ENCODE measurements around the gene MTA1. TPM values are rescaled to one million over a fixed set of nuclear protein-coding genes. Genes with fewer than 3 reads are reported as not detected.
A peak's percentile ranks its signal among the peaks of the same experiment; 100 is the strongest.

The MTA1 gene
- total and polyA plus RNA-seq, 2 of the 8 experiments (the other 6 are each of a cell fraction or from before 2014, with no cell fraction given), result 73.9 to 221 TPM

DNA sequence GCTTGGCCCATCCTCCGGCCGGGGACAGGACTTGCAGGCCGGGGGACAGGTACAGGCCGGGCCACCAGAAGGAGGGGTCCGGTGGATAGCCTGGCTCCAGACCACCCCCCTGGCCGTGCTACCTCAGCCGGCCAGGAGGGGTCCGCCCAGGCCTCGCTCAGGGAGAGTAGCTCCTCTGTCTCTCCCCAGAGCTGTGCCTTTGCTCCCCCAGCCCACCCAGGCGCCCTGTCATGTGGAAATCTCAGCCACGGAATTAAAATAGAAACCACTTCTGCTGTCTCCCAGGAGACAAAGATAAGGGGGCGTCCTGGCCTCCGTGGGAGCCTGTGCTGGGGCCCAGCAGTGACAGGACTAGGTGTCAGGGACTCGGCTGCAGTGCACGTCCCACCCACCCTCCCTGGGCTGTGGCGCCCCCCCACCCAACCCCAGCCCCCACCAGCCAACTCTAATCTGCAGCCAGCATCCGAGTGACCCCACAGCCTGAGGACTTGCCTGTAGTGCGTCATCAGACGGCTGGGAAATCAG lies 51.7 kb downstream of the MTA1 start (continued):
- TF ChIP-seq RAD21 (IDR thresholded peaks at IDR 0.05 in 1 of 2, conservative IDR thresholded peaks at IDR 0.05 in 1 of 2; ENCODE audit: low read depth in 2 of 2, low read length in 2 of 2) (peak; percentile 20 to 43; a peak in 3 of 4 replicates), CTBP2 (IDR thresholded peaks at IDR 0.05; ENCODE audit: borderline replicate concordance, insufficient read depth, insufficient read length, low read length) (no peak), KDM4A (IDR thresholded peaks at IDR 0.05; ENCODE audit: low read depth, low read length, severe bottlenecking) (no peak), PHF8 (conservative IDR thresholded peaks at IDR 0.05; ENCODE audit: low read depth, low read length) (no peak), SIN3A (conservative IDR thresholded peaks at IDR 0.05 in 1 of 2, IDR thresholded peaks at IDR 0.05 in 1 of 2; ENCODE audit: low read depth in 1 of 2, low read length in 2 of 2) (no peak), NANOG (IDR thresholded peaks at IDR 0.05; ENCODE audit: insufficient read depth, low read depth, low read length, poor library complexity, severe bottlenecking) (no peak)
- TF ChIP-seq, protein P1, sequence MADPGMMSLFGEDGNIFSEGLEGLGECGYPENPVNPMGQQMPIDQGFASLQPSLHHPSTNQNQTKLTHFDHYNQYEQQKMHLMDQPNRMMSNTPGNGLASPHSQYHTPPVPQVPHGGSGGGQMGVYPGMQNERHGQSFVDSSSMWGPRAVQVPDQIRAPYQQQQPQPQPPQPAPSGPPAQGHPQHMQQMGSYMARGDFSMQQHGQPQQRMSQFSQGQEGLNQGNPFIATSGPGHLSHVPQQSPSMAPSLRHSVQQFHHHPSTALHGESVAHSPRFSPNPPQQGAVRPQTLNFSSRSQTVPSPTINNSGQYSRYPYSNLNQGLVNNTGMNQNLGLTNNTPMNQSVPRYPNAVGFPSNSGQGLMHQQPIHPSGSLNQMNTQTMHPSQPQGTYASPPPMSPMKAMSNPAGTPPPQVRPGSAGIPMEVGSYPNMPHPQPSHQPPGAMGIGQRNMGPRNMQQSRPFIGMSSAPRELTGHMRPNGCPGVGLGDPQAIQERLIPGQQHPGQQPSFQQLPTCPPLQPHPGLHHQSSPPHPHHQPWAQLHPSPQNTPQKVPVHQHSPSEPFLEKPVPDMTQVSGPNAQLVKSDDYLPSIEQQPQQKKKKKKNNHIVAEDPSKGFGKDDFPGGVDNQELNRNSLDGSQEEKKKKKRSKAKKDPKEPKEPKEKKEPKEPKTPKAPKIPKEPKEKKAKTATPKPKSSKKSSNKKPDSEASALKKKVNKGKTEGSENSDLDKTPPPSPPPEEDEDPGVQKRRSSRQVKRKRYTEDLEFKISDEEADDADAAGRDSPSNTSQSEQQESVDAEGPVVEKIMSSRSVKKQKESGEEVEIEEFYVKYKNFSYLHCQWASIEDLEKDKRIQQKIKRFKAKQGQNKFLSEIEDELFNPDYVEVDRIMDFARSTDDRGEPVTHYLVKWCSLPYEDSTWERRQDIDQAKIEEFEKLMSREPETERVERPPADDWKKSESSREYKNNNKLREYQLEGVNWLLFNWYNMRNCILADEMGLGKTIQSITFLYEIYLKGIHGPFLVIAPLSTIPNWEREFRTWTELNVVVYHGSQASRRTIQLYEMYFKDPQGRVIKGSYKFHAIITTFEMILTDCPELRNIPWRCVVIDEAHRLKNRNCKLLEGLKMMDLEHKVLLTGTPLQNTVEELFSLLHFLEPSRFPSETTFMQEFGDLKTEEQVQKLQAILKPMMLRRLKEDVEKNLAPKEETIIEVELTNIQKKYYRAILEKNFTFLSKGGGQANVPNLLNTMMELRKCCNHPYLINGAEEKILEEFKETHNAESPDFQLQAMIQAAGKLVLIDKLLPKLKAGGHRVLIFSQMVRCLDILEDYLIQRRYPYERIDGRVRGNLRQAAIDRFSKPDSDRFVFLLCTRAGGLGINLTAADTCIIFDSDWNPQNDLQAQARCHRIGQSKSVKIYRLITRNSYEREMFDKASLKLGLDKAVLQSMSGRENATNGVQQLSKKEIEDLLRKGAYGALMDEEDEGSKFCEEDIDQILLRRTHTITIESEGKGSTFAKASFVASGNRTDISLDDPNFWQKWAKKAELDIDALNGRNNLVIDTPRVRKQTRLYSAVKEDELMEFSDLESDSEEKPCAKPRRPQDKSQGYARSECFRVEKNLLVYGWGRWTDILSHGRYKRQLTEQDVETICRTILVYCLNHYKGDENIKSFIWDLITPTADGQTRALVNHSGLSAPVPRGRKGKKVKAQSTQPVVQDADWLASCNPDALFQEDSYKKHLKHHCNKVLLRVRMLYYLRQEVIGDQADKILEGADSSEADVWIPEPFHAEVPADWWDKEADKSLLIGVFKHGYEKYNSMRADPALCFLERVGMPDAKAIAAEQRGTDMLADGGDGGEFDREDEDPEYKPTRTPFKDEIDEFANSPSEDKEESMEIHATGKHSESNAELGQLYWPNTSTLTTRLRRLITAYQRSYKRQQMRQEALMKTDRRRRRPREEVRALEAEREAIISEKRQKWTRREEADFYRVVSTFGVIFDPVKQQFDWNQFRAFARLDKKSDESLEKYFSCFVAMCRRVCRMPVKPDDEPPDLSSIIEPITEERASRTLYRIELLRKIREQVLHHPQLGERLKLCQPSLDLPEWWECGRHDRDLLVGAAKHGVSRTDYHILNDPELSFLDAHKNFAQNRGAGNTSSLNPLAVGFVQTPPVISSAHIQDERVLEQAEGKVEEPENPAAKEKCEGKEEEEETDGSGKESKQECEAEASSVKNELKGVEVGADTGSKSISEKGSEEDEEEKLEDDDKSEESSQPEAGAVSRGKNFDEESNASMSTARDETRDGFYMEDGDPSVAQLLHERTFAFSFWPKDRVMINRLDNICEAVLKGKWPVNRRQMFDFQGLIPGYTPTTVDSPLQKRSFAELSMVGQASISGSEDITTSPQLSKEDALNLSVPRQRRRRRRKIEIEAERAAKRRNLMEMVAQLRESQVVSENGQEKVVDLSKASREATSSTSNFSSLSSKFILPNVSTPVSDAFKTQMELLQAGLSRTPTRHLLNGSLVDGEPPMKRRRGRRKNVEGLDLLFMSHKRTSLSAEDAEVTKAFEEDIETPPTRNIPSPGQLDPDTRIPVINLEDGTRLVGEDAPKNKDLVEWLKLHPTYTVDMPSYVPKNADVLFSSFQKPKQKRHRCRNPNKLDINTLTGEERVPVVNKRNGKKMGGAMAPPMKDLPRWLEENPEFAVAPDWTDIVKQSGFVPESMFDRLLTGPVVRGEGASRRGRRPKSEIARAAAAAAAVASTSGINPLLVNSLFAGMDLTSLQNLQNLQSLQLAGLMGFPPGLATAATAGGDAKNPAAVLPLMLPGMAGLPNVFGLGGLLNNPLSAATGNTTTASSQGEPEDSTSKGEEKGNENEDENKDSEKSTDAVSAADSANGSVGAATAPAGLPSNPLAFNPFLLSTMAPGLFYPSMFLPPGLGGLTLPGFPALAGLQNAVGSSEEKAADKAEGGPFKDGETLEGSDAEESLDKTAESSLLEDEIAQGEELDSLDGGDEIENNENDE (IDR thresholded peaks at IDR 0.05; ENCODE audit: insufficient replicate concordance, low read length), result no peak

All from H1 (cell line).